HCT116 (cell line): Measurements from ENCODE around the gene ADI1. TPM values are rescaled to one million over a fixed set of nuclear protein-coding genes. Genes with fewer than 3 reads are reported as not detected.

ENCODE experiments used
- ATAC-seq: fragments of 200-7000 bp; cut with Tn5 transposase; 2 replicates; pipeline ENCODE4 v1.9.1; 2020; ENCODE audit warnings: mild to moderate bottlenecking, moderate library complexity
- BruUV-seq: library from RNA; stranded (reverse); fragments of 400-500 nt; replicated peaks from 2 replicates; lab custom pipeline; 2021; lab: Mats Ljungman, UMichigan
- CTCF ChIA-PET: fragments of 300-600 bp; sonication (Branson Sonifier 250); formaldehyde crosslinking; loops from one replicate; lab custom pipeline; 2021; ENCODE audit warnings: antibody characterized with exemption; lab: Charles Lee
- POLR2A ChIA-PET: fragments of 300-600, 350-600 bp; sonication (Branson Sonifier 250); formaldehyde crosslinking; loops from one replicate; lab custom pipeline; 2021; ENCODE audit warnings: antibody characterized with exemption; lab: Charles Lee
- RAD21 ChIA-PET, 2 experiments: fragments of 300-600 bp; sonication (Branson Sonifier 250); formaldehyde crosslinking; loops; one replicate each; lab custom pipeline; 2023; ENCODE audit warnings: low total read pairs in 2 of 2; ENCODE audit not compliant: uncharacterized antibody in 2 of 2, unreplicated experiment in 2 of 2, low non-redundant PET in 1 of 2; lab: Charles Lee
- DNase-seq: peaks from one replicate; pipeline ENCODE4 v3.0.0-alpha.2; 2010; ENCODE audit warnings: low read depth, low spot score
- H2AFZ ChIP-seq: fragments of 200-600 bp; shearing (Covaris generic), sonication (generic); 2 replicates; pipeline ENCODE4 v1.6.1; 2017; ENCODE audit warnings: low read depth, mixed run types, mixed read lengths, antibody characterized with exemption, low read length; ENCODE audit not compliant: poor library complexity, severe bottlenecking
- H3K27ac ChIP-seq: 2 replicates; pipeline ENCODE4 v1.5.1; 2012; ENCODE audit warnings: low read depth, low read length
- H3K27me3 ChIP-seq: fragments of 200-600 bp; sonication (generic); 2 replicates; pipeline ENCODE4 v1.6.1; 2016; ENCODE audit warnings: mixed run types, low read length, mixed read lengths; ENCODE audit not compliant: insufficient read depth
- H3K36me3 ChIP-seq, 2 experiments: fragments of 200-500 bp in 1 of 2; fragments of 200-600 bp in 1 of 2; sonication (Bioruptor generic) in 1 of 2; sonication (generic) in 1 of 2; 2 replicates each; pipeline versions ENCODE4 v1.5.1 to v1.6.1; 2014 to 2016; ENCODE audit warnings: low read length in 2 of 2, inconsistent platforms in 1 of 2, mixed read lengths in 1 of 2, mixed run types in 1 of 2; ENCODE audit not compliant: insufficient read depth in 2 of 2, control insufficient read depth in 1 of 2
- H3K4me1 ChIP-seq, 2 experiments: fragments of 200-600 bp in 1 of 2; sonication (generic) in 1 of 2; 2 replicates each; pipeline versions ENCODE4 v1.5.1 to v1.6.1; 2012 to 2017; ENCODE audit warnings: low read length in 2 of 2, inconsistent platforms in 1 of 2, mild to moderate bottlenecking in 1 of 2, mixed read lengths in 1 of 2, mixed run types in 1 of 2, moderate library complexity in 1 of 2; ENCODE audit not compliant: insufficient read depth in 2 of 2, control insufficient read depth in 1 of 2
- H3K4me2 ChIP-seq: fragments of 200-600 bp; sonication (generic); 2 replicates; pipeline ENCODE4 v1.6.1; 2017; ENCODE audit warnings: mixed run types, low read length, mixed read lengths
- H3K4me3 ChIP-seq, 2 experiments: fragments of 200-600 bp in 1 of 2; sonication (generic) in 1 of 2; replicated peaks in 1 of 2; 2 replicates each; pipeline ENCODE4 v1.5.1; 2011 to 2016; ENCODE audit warnings: low read length in 2 of 2, control low read depth in 1 of 2, low read depth in 1 of 2, mild to moderate bottlenecking in 1 of 2, mixed read lengths in 1 of 2, mixed run types in 1 of 2
- H3K79me2 ChIP-seq: fragments of 200-600 bp; sonication (generic); 2 replicates; pipeline ENCODE4 v1.6.1; 2017; ENCODE audit warnings: mild to moderate bottlenecking, mixed run types, low read length, moderate library complexity, mixed read lengths; ENCODE audit not compliant: insufficient read depth
- H3K9ac ChIP-seq: fragments of 200-600 bp; sonication (generic); 2 replicates; pipeline ENCODE4 v1.6.1; 2016; ENCODE audit warnings: low read length, mixed read lengths
- H3K9me2 ChIP-seq: fragments of 200-600 bp; sonication (generic), shearing (Covaris generic); 2 replicates; pipeline ENCODE4 v1.6.1; 2017; ENCODE audit warnings: mixed run types, mild to moderate bottlenecking, moderate library complexity; ENCODE audit not compliant: insufficient read depth
- H3K9me3 ChIP-seq, 2 experiments: fragments of 200-500 bp in 1 of 2; fragments of 200-600 bp in 1 of 2; sonication (Bioruptor generic) in 1 of 2; sonication (generic) in 1 of 2; 2 replicates each; pipeline ENCODE4 v1.6.1; 2014 to 2017; ENCODE audit warnings: low read length in 2 of 2, mixed read lengths in 2 of 2, inconsistent platforms in 1 of 2, low read depth in 1 of 2, mild to moderate bottlenecking in 1 of 2, mixed run types in 1 of 2, moderate library complexity in 1 of 2; ENCODE audit not compliant: control insufficient read depth in 1 of 2, insufficient read depth in 1 of 2
- H4K20me1 ChIP-seq: fragments of 200-600 bp; sonication (generic), shearing (Covaris generic); 2 replicates; pipeline ENCODE4 v1.6.1; 2017; ENCODE audit warnings: mixed run types, mild to moderate bottlenecking, moderate library complexity; ENCODE audit not compliant: insufficient read depth
- EZH2 ChIP-seq: fragments of 200-600 bp; sonication (generic); IDR thresholded peaks from 2 replicates; pipeline ENCODE4 v1.6.1; 2017; ENCODE audit warnings: antibody characterized with exemption, mixed run types
- EZH2phosphoT487 ChIP-seq: fragments of 200-600 bp; IDR thresholded peaks from 2 replicates; pipeline ENCODE4 v1.6.1; 2018; ENCODE audit warnings: antibody characterized with exemption, borderline replicate concordance
- JUND ChIP-seq: IDR thresholded peaks from 2 replicates; pipeline ENCODE4 v1.6.1; 2012
- ZFX ChIP-seq: fragments of 450-650 bp; IDR thresholded peaks from 2 replicates; pipeline ENCODE4 v1.6.1; 2017
- intact Hi-C: fragments of 100-400 bp; cut with micrococcal nuclease; formaldehyde crosslinking; loops from 2 replicates; pipeline ENCODE4 v1.10.0; 2022
- total RNA-seq: library from RNA; stranded (reverse); gene quantifications from one replicate; pipeline ENCODE4 v1.2.1, GENCODE V29; 2021; ENCODE audit not compliant: unreplicated experiment
- TF ChIP-seq, protein P1 (sequence below): IDR thresholded peaks from 2 replicates; pipeline ENCODE4 v1.6.1; 2011; ENCODE audit warnings: mild to moderate bottlenecking, low read length, moderate library complexity; ENCODE audit not compliant: insufficient replicate concordance; ENCODE audit errors: extremely low read depth
- TF ChIP-seq, protein P2 (sequence below): IDR thresholded peaks from 2 replicates; pipeline ENCODE4 v1.6.1; 2012
- TF ChIP-seq, protein P3 (sequence below): IDR thresholded peaks from 2 replicates; pipeline ENCODE4 v1.6.1; 2012; ENCODE audit warnings: low read depth

The ADI1 gene
- total RNA-seq, 1 experiment from 2014 or later = 27.0 TPM

DNA sequence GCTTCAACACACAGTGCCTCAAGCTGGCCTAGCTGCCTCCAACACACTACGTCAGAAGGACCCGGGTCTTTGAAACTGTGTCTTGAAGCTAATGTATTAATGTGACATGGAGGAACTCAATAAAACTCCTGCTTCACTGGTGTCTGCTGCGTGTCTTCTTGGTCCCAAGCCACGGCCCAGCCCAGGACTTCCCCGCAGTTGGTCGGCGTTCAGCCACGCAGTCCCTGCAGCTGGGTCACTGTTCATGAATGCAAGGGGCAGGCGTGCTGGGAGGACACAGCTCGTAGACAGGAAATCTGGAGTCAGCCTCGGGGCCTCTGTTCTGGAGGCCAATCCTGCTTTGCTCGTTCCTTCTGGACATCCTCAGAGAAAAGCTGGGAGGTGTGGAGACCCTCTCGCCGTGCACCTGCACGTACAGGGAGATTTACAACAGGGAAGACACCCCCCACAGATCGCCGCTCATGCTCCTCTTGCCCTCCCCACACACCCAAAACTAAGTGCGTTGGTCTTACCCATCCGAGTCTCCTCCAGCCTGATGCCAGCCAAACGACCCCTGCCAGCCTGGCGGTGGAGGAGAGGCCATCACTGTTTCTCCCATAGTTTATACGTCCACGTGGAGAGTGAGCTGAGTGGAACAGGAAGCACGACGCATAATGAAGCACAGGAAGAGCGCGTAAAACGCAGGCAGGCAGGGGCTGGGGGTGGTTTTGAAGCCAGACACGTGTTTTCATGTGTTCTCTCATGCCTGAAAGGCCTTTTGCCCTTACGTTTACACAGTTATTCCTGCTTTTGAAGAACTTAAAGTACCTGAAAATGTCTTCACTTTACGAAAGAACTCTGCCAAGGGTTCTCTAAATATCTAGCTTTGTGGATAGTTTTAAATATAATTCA is 39.7 kb downstream of the ADI1 start:
- ATAC-seq = no peak
- ChIA-PET RAD21 (no interaction called here), CTCF (interaction anchor here (1.1 kb wide), 1 partner anchor 56 kb away, joined by 3 read pairs; no protein-coding TSS in a partner anchor)

GRCh38 chr2:3478846-3479385 is 40.4 kb downstream of the ADI1 start:
- no peak for ATAC-seq
- intact Hi-C loops = no loop called here
- no peak for DNase-seq
- ChIA-PET CTCF (no interaction called here), POLR2A (no interaction called here), RAD21 (no interaction called here)
- Histone ChIP-seq H3K9me2 (no peaks in the 10 kb centered on the region), H3K4me3 (no peak overlapping the region), H3K9me3 (no peaks in the 10 kb centered on the region), H3K27ac (no peak overlapping the region), H2AFZ (no peak overlapping the region), H3K4me1 (no peaks in the 10 kb centered on the region), H3K36me3 (peaks cover 0 to 2% of the 10 kb centered on the region in 2 experiments; a peak in 1 of 4 replicates), H3K79me2 (no peaks in the 10 kb centered on the region), H3K4me2 (no peak overlapping the region), H4K20me1 (no peaks in the 10 kb centered on the region), H3K9ac (no peak overlapping the region), H3K27me3 (no peaks in the 10 kb centered on the region)
- no TSS peak for BruUV-seq
- TF ChIP-seq EZH2phosphoT487 (no peak), ZFX (no peak), EZH2 (no peak)
- TF ChIP-seq, protein P1, sequence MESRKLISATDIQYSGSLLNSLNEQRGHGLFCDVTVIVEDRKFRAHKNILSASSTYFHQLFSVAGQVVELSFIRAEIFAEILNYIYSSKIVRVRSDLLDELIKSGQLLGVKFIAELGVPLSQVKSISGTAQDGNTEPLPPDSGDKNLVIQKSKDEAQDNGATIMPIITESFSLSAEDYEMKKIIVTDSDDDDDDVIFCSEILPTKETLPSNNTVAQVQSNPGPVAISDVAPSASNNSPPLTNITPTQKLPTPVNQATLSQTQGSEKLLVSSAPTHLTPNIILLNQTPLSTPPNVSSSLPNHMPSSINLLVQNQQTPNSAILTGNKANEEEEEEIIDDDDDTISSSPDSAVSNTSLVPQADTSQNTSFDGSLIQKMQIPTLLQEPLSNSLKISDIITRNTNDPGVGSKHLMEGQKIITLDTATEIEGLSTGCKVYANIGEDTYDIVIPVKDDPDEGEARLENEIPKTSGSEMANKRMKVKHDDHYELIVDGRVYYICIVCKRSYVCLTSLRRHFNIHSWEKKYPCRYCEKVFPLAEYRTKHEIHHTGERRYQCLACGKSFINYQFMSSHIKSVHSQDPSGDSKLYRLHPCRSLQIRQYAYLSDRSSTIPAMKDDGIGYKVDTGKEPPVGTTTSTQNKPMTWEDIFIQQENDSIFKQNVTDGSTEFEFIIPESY = no peak
- TF ChIP-seq, protein P2, sequence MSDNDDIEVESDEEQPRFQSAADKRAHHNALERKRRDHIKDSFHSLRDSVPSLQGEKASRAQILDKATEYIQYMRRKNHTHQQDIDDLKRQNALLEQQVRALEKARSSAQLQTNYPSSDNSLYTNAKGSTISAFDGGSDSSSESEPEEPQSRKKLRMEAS = no peak
- TF ChIP-seq, protein P3, sequence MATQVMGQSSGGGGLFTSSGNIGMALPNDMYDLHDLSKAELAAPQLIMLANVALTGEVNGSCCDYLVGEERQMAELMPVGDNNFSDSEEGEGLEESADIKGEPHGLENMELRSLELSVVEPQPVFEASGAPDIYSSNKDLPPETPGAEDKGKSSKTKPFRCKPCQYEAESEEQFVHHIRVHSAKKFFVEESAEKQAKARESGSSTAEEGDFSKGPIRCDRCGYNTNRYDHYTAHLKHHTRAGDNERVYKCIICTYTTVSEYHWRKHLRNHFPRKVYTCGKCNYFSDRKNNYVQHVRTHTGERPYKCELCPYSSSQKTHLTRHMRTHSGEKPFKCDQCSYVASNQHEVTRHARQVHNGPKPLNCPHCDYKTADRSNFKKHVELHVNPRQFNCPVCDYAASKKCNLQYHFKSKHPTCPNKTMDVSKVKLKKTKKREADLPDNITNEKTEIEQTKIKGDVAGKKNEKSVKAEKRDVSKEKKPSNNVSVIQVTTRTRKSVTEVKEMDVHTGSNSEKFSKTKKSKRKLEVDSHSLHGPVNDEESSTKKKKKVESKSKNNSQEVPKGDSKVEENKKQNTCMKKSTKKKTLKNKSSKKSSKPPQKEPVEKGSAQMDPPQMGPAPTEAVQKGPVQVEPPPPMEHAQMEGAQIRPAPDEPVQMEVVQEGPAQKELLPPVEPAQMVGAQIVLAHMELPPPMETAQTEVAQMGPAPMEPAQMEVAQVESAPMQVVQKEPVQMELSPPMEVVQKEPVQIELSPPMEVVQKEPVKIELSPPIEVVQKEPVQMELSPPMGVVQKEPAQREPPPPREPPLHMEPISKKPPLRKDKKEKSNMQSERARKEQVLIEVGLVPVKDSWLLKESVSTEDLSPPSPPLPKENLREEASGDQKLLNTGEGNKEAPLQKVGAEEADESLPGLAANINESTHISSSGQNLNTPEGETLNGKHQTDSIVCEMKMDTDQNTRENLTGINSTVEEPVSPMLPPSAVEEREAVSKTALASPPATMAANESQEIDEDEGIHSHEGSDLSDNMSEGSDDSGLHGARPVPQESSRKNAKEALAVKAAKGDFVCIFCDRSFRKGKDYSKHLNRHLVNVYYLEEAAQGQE = no peak

More for the DNA sequence above, 39.7 kb downstream of the ADI1 start:
- Histone ChIP-seq H3K4me2 (no peak overlapping the region), H3K27me3 (no peaks in the 10 kb centered on the region), H4K20me1 (no peaks in the 10 kb centered on the region), H3K9me3 (no peaks in the 10 kb centered on the region), H3K9me2 (no peaks in the 10 kb centered on the region), H3K36me3 (peaks cover 0 to 2% of the 10 kb centered on the region in 2 experiments; a peak in 1 of 4 replicates), H3K4me3 (no peak overlapping the region), H3K27ac (no peak overlapping the region), H3K9ac (no peak overlapping the region), H3K79me2 (no peaks in the 10 kb centered on the region), H2AFZ (no peak overlapping the region), H3K4me1 (no peaks in the 10 kb centered on the region)
- intact Hi-C loops = no loop called here
- TF ChIP-seq, protein P1 = no peak
- no peak for TF ChIP-seq JUND
- no peak for DNase-seq
- no TSS peak for BruUV-seq
- POLR2A ChIA-PET = no interaction called here
